ENCODE measurements around the gene MEF2C.
"Not testable (repeated sequence)": the region's sequence is repeated elsewhere in the genome, so short reads cannot be mapped to it uniquely, and the experiment has no call there.

The MEF2C gene

DNA sequence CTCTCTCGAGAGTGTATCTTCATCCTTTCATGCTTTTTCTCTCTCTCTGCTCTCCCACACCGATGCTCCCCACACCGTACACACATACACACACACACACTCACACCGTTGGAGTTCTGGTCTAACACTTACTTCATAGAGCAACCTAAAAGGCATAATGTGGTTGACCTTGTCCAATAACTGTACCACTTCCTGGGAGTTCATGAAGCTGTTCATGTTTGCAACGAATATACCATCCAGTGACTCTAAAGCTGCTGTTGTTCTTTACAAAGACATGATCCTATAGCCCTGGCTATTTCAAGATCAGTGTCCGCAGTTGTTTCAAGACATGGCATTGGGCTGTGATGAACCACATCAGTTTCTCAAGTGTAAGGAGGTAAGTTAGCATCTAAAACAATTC is 10.0 kb downstream of the MEF2C start:
- DNase-seq, result no peak
- intact Hi-C loops (cut with DNase I), result no loop called here

DNA sequence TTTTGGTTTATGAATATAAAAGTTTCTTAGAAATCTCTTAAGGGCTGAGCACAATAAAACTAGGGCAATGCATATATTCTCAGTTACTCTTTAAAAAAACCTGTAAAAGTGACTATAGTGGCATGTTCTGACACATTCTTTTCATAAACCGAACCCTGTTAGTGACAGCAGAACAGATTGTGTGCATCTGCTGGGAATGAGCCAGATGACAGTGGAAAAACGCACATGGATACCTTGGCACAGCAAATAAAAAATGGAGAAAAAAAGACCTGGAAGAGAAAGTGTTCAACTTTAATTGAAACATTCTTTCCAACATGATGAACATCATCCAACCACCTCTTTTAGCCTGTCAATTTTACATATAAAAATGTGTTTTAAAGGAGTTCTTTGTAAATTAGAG is 12.7 kb downstream of the MEF2C start:
- intact Hi-C loops (cut with DNase I), result no loop called here
- DNase-seq, result no peak

DNA sequence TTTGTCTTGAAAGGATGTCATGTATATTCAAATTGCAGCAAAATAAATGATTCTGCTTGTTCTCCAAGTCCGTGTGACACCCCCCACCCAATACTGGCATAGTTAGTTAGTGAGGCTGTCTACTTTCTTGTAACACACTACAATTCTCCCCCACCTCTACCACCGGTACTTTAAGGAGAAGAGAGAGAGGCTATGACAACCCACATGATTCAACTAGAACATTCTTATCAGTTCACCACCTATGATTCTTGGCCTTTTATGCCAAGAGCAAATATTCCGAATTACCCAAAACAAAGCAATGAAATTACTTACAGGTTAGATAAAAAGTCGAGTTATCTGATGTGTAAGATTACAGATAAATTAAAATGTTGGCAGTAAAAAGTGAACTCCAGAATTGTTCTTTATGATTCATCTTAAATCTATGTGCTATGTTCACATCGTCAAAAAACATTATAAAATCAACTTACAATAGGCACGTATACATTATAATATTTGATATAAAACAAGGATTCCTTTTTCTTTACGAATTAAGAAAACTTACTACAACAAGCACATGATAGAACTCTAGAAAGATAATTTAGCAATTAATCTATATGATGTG is 14.4 kb downstream of the MEF2C start:
- DNase-seq, result no peak
- intact Hi-C loops (cut with DNase I), result no loop called here

DNA sequence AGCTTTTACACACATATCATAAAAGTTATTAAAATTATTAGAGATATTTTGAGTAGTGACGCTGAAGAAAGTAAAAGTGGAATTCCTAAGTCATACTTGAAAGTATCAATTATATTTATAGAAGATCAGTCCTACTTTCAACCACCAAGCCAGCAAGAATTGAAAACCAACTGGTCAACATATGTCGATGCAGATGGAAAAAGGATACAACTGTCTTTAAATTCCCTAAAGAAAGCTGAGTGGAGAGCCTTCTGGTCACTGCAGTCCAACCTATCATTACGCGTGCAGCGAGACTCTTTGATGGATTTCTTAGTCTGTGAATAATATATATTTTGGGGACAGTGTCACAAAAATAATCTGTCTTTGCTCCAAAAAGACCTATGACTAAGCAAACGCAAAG is 15.3 kb downstream of the MEF2C start:
- intact Hi-C loops (cut with DNase I), result no loop called here
- no peak for DNase-seq

DNA sequence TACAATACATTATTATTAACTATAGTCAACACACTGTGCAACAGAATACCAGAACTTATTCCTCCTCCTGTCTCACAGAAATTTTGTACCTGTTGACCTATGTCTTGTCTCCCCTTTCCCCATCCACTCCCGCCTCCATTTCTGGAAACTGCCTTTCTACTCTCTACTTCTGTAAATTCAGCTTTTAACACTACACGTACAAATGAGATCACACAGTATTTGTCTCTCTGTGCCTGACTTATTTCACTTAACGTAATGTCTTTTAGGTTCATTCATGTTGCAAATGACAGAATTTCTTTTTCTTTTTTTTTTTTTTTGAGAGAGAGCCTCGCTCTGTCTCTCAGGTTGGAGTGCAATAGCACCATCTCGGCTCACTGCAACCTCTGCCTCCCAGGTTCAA is 19.5 kb downstream of the MEF2C start:
- DNase-seq, result no peak
- intact Hi-C loops (cut with DNase I), result no loop called here

DNA sequence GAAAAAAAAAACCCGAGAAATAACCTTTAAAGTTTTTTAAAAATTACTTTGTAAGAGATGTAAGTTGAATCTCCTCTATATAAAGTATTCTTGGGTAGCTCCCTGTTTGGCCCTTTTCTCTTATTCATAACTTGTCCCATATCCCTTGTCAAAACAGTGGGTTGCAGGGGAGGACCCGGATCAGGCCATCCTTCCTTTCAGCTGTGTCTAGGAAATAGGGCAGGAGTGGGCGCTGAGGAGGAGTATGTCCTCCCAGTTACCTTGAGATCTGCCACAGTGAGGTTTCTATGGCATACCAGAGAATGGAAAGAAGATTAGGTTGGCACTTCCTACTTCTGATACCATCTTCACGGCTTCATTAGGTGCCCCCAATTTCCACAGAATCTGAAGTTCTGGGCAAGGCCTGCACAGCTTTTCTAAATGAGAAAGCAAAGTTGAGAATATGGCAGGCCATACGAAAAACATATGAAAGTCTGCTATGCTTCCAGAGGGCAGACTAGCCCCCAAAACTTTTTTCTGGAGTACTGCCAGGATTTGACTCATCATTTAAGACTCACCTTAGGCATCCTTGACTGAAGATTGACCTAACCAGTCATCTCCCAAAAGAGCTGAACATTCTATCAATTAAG is 20.3 kb downstream of the MEF2C start:
- intact Hi-C loops (cut with DNase I), result no loop called here
- DNase-seq, result no peak

DNA sequence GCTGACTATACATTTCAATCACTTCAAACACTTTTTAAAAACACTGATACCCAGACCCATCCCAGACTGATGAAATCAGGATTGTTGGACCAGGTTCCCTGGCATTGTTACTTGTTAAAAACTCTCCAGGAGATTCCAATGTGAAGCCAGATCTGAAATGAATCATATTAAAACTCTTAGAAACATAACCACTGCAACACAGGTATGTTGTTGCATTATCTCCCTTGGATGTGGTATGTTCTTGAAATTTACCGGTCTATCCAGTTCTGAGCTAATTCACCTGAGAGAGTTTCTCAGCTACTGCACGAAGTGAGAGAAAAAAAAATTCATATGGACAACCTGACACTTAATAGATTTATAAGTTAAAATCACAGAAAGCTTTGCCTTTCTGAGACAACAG is 21.8 kb downstream of the MEF2C start:
- no peak for DNase-seq
- intact Hi-C loops (cut with DNase I), result no loop called here

DNA sequence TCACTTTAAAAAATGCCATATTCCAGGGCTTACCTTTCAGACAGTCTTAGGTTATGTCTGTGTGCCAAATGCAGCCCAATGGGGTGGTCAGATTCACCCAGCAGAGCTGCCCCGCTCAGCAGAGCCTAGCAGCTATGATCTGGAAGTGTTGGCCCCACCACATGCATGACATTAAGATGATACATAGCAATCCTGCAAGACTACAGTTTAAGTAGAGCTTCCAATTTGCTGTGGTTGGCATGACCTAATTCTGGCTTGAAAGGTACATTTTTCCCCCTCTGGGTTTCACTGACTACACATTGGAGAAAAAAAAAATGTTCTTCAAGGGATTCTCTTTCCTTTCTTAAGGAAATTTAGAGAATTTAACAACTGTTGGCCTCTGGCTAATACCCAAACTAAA is 22.5 kb downstream of the MEF2C start:
- DNase-seq, result no peak
- intact Hi-C loops (cut with DNase I), result no loop called here

DNA sequence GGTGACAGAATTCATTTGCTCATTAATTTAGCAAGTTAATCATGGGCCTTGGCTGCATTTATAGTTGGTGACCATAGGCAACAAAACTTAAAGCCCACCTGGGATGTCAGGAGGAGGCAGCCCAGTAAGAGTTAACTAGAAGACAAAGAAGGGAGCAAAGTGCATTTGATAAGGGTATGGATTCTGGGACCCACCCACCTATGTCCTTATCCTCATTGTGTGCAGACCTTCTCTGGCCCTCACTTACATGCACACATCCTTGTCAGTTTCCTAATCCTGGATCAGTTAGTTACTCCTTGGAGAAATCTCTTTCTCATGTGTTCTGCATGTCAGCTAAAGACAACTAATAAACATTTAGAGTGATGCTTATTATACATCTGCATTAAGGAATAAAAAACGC is 24.6 kb downstream of the MEF2C start:
- intact Hi-C loops (cut with DNase I), result no loop called here
- no peak for DNase-seq

DNA sequence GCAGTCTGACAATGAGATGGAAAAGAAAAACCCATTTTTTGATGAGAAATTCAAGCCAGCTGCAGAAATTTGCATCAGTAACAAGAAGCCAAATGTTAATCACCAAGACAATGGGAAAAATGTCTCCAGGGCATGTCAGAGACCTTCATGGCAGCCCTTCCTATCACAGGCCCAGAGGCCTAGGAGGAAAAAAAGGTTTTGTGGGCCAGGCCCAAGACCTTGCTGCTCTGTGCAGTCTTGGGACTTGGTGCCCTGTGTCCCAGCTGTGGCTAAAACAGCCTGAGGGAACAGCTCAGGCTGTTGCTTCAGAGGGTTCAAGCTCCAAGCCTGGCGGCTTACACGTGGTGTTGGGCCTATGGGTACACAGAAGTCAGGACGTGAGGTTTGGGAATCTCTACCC is 26.6 kb downstream of the MEF2C start:
- intact Hi-C loops (cut with DNase I); DNase-seq: not testable (repeated sequence)

DNA sequence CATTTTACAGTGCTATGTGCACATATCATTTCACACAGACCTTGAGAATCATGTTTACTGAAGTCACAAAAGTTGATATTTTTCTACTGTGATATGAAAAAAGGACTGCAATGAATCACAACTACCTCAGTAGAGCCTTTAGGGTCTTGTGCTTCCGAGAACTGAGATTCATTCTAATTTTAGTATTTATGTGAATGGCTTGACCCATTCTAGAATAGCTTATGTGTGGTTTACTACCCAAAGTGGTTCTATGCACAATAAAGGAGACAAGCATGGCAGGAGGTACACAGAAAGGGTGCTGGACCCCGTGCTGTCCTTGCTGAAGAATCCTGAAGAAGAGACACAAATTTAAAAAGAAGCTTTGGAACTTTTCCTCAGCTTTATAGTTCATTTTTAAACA is 28.2 kb downstream of the MEF2C start:
- intact Hi-C loops (cut with DNase I), result no loop called here
- DNase-seq, result no peak

DNA sequence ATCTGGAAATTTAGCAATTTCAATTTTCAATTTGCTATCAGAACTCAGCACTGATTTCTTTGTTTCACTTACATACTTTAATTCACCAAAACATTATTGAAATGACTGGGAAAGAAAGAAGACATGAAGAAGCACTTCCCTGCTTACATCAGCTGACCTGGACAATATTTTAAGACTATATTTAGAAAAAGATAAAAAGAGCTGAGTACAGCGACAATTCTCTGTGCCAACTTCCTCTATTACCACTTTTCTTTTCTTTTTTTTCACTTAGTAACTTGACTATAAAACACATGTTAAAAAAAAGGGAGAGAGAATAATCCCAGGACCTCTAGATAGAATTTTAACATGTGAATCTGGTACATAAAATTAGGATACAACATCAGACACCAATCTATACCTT is 35.6 kb downstream of the MEF2C start:
- DNase-seq, result no peak
- intact Hi-C loops (cut with DNase I), result no loop called here

DNA sequence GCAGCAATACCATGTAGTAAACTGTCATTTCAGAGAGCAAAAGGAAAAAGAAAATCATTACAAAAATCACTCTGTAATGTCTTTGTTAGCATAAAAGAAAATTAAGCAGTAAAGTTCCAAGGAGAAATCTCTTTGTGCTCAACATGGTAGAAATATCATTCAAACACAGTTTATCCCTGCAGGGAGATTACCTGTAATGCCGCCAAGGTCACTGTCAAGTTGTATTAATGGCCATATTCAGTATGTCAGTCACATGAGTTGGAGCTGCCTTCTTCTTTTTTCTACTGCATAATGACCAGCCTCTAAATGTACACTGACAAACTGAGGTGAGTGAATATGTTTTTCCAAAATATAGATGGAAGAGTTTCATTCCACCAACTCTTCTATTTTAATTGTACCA is 36.5 kb downstream of the MEF2C start:
- intact Hi-C loops (cut with DNase I), result no loop called here
- no peak for DNase-seq

DNA sequence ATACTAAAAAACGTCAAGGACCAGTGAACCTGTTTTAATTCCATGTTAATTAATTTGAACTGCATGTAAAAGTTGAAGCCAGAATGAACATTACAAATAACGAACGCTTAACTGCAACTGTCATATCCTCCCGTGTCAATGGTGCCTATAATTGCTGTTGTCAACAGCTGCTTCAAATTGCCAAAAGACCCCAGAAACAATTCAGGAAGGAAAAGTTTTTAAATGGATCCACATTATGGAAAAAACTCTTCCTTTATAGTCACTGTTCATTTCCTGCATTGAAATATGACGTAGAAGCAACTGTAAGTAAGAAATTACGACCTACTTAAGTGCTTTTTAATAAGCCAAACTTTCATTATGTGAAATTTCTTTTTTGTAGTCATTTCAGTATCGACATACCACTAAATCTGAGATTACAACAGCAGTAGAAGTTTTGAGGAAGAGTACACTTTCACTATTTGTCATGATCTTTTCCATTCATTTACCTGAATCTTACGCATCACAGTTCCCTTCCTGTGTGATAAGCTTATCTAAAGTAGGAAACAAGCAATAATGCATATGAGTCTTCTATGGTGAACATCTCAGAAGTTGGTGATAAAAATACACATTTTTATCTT is 37.8 kb downstream of the MEF2C start:
- DNase-seq, result no peak
- intact Hi-C loops (cut with DNase I), result no loop called here

DNA sequence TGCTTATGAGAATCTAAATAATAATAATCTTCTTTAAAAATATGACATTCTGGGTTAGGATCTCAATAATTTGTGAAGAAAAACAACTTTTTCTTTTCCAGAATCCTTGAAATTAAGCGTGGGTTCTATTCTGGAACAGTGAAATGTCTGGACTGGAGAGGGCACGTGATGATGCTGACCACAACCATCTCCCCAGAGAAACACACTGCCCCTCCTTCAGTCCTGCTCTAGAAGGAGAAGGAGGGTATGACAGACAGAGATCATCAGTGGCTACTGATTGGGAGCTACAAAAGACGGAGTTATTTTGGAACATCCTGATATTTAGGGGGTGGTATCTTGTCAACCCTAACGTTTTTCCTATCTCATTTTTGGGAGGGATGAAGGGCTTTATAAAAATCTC is 40.2 kb downstream of the MEF2C start:
- no peak for DNase-seq
- intact Hi-C loops (cut with DNase I), result no loop called here

DNA sequence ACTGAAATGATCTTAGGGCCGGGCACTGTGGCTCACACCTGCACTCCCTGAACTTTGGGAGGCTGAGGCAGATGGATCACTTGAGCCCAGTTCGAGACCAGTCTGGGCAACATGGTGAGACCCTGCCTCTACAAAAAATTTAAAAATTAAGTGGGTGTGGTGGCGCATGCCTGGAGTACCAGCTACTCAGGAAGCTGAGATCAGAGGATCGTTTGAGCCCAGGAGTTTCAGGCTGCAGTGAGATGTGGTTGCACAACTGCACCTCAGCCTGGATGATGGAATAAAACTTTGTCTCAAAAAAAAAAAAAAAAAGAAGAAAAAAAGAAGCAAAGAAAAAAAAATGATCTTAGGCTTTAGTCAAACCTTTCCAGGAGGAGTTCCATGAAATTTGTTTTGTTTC is 41.8 kb downstream of the MEF2C start:
- no peak for DNase-seq

DNA sequence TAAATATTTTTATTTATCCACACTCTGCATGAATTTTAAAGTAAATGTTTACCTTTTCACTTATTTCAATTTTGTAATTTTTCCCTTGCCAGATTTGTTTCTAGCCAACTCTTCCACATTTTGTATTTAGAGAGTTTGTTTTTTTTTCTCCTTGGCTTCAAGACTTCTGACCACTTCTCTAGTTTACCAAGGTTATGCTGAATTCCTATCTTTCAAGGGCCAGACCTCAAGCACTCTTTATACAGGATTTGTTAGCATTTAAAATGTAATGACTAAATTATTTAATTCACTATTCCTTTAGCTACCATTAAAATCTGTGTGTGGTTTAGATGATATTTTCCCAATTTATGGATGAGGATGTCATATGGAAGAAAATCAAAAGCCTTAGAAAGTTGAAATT is 42.5 kb downstream of the MEF2C start:
- intact Hi-C loops (cut with DNase I), result no loop called here
- no peak for DNase-seq

More for the DNA sequence above, 41.8 kb downstream of the MEF2C start:
- intact Hi-C loops (cut with DNase I), result no loop called here

DNA sequence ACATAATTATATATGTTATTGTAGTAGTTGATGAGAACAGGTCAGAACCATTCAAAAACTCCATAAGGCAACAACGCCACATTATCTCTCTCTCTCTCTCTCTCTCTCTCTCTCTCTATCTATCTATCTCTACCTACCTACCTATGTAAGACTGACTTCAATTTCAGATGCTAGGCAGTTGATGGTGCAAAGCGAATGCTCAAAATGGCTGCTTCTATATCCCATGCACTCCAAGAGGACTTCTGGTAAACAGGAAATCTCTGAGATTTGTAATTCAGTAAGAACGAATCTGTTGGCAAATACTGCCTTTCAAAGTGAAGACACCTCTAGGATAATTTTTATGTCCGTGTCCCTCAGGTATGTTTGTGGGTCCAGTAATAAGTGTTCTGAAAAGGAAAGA is 43.7 kb downstream of the MEF2C start:
- intact Hi-C loops (cut with DNase I), result no loop called here
- no peak for DNase-seq

DNA sequence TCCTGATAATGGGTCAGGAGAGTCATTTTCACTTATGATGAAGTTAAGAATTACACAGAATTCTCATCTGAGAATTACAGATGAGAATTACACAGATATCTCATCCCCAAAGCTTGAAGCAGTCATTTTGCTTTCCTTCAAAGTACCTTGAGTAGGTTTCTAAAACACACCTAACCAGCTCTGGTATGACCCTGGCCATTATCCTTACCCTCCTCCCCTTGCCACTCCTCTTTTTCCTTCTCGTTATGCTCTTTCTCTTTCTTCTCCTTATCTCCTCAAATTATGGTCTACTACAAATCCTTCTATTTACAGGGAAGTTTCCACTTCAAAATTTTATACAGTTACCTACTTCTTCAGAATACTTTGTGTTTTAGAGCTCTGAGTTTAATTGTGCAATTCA is 44.5 kb downstream of the MEF2C start:
- DNase-seq, result no peak
- intact Hi-C loops (cut with DNase I), result no loop called here

DNA sequence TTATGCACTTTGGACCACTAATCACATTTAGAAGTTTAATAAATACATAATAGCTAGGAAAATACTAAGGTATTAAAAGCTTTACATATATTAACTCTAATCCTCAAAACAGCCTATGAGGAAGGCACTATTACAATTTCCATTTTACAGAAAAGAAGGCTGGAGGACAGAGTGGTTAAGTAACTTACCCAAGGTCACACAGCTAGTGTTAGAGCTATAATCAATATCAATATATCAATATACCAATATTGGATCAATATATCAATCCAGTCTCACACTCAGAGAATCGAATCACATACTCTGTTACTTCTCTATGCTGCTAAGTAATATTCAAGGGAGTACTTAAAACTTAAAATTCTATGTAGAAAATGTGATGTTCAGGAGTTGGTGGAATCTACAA is 45.2 kb downstream of the MEF2C start:
- intact Hi-C loops (cut with DNase I), result no loop called here

DNA sequence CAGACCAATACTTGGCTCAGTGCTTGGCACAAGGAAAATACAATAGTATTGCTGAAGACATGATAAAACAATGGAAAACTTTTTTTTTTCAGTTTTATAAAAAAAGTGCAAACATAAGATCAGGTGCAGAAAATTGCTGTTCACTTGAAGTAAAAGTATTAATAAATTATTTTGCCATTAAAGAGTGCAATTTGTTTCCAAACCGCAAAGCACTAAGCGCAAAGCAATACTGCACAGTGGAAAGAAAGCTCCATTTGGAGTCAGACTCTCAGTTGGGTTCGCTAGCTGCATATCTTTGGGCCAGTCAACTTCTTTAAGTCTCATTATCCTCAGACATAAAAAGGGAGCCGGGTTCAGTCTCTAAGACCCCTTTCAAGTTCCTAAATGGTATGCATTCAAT is 45.8 kb downstream of the MEF2C start:
- no peak for DNase-seq
- intact Hi-C loops (cut with DNase I), result no loop called here

More for the DNA sequence above, 45.2 kb downstream of the MEF2C start:
- DNase-seq, result no peak
